Measurements from ENCODE around the gene OR5AL1. TPM values are rescaled to one million over a fixed set of nuclear protein-coding genes. Genes with fewer than 3 reads are reported as not detected.
"Not testable (repeated sequence)": the region's sequence is repeated elsewhere in the genome, so short reads cannot be mapped to it uniquely, and the experiment has no call there.

The OR5AL1 gene
- total RNA-seq (2014; rRNA removed; shearing (Covaris generic)), result not detected in 2 replicates

DNA sequence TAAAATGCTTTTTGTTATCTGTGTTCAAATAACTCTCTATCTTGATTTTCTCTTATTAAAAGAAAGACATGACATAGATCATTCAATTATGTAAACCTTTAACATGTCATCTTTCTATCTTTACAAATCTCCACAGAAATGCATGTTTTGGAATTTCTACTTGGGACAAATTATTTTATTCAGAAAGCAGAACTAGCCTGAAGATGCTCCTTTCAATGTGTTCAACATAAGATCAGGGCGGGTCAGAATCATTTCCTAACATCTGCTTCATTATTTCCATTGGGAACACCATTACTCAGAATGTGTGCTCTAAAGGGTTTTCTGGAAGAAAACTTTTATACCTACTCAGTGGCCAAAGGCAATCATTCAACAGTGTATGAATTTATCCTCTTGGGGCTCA is at the start of gene OR5AL1:
OR5AL1 (plus strand) TSS at position 301 of the 400 bp plus-strand sequence.
- H3K4me1 ChIP-seq (replicated peaks), result no peaks in the 10 kb centered on the region
- DNase-seq (ENCODE audit: low read depth in 1 of 2, low spot score in 2 of 2), result no peak
- no peak within 1 kb of the TSS for H3K27ac ChIP-seq
- no peaks in the 10 kb centered on the region for H3K9me3 ChIP-seq (replicated peaks)
- H3K27me3 ChIP-seq (replicated peaks), result no peaks in the 10 kb centered on the region
- no peak within 1 kb of the TSS for H3K4me3 ChIP-seq
- no peaks in the 10 kb centered on the region for H3K36me3 ChIP-seq

DNA sequence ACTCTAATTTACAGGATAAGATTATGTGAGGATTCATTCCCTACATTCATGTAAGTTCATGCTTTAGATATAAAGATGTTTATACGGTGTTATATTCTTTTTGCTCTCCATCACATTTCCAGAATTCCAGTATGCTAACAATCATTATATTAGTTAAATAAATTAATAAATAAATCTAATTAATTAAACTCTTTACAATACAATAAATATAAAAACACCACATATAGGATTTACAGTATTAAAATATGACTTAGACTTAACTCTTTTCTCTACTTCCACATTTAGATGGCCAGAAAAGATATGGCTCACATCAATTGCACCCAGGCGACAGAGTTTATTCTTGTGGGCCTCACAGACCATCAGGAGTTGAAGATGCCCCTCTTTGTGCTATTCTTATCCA is 37.2 kb upstream of the OR5AL1 start, which contains the start of gene OR8U1:
OR8U1 (plus strand) TSS at position 301 of the 400 bp plus-strand sequence; CDS start at position 301, 0 bp downstream.
- no peak within 1 kb of the TSS for H3K4me3 ChIP-seq
- no peak within 1 kb of the TSS for H3K27ac ChIP-seq
- no peaks in the 10 kb centered on the region for H3K27me3 ChIP-seq (replicated peaks)
- no peak for DNase-seq (ENCODE audit: low read depth in 1 of 2, low spot score in 2 of 2)
- H3K36me3 ChIP-seq, result no peaks in the 10 kb centered on the region
- no peaks in the 10 kb centered on the region for H3K4me1 ChIP-seq (replicated peaks)
- no peaks in the 10 kb centered on the region for H3K9me3 ChIP-seq (replicated peaks)

DNA sequence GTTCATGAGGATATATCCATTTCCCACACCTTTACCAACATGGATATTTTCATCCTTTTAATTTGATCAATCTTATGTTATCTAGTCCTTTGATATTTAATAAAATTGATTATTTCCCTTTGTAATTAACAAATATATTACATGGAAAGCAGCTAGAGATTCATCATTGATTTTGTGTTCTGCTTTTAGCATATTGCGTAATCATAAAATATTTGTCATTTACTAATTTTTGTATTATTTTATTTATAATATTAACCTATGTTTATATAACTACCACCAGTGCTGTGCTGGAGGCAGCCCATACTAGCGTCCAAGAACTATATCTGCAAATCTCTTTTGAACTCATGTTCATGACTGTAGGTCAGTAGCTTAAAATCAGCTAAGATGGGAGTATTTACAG is 32.4 kb upstream of the OR5AL1 start:
- no peaks in the 10 kb centered on the region for H3K9me3 ChIP-seq (replicated peaks)
- no peak overlapping the region for H3K27ac ChIP-seq
- no peak overlapping the region for H3K4me3 ChIP-seq
- no peaks in the 10 kb centered on the region for H3K36me3 ChIP-seq
- H3K27me3 ChIP-seq (replicated peaks), result no peaks in the 10 kb centered on the region
- DNase-seq (ENCODE audit: low read depth in 1 of 2, low spot score in 2 of 2), result no peak
- no peaks in the 10 kb centered on the region for H3K4me1 ChIP-seq (replicated peaks)

DNA sequence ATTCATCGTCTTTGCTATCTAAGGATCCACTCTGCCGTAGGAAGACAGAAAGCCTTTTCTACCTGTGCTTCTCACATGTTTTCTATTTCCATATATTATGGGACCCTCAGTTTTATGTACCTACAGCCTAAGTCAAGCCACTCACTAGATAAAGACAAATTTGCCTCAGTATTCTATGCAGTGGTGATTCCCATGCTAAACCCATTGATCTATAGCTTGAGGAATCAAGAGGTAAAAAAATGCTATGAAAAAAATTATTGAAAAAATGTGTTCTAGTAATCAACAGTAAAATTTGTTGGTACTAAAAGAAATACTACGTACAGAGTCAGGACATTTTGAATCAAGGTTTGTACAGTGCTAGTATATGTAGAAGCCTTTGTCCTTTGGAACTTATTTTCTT is 18.1 kb upstream of the OR5AL1 start:
- Histone ChIP-seq H3K4me1 (replicated peaks) (no peaks in the 10 kb centered on the region), H3K36me3 (no peaks in the 10 kb centered on the region), H3K4me3 (no peak overlapping the region), H3K27ac (no peak overlapping the region), H3K27me3 (replicated peaks) (no peaks in the 10 kb centered on the region), H3K9me3 (replicated peaks) (no peaks in the 10 kb centered on the region)
- DNase-seq (ENCODE audit: low read depth in 1 of 2, low spot score in 2 of 2), result no peak

DNA sequence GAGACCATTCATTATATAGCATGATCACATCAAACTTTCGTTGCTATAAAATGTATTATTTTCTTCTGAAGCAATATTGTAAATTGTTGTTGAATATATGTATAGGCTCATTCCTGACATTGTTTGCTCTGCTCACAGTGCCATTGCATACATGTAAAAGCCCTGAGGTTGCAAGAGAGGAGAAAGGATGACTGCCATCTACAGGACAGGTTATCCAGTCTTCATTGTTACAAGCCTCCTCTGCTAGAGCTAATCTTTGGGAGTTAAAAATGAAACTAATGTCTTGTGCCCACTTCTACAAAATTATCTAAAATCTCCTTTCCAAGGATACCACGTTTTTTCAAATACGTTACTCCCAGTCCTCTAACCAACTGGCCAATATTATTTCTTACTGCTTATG is 16.4 kb upstream of the OR5AL1 start:
- Histone ChIP-seq H3K4me3 (no peak overlapping the region), H3K36me3 (no peaks in the 10 kb centered on the region), H3K27me3 (replicated peaks) (no peaks in the 10 kb centered on the region), H3K9me3 (replicated peaks) (no peaks in the 10 kb centered on the region), H3K27ac (no peak overlapping the region), H3K4me1 (replicated peaks) (no peaks in the 10 kb centered on the region)
- DNase-seq (ENCODE audit: low read depth in 1 of 2, low spot score in 2 of 2), result no peak

DNA sequence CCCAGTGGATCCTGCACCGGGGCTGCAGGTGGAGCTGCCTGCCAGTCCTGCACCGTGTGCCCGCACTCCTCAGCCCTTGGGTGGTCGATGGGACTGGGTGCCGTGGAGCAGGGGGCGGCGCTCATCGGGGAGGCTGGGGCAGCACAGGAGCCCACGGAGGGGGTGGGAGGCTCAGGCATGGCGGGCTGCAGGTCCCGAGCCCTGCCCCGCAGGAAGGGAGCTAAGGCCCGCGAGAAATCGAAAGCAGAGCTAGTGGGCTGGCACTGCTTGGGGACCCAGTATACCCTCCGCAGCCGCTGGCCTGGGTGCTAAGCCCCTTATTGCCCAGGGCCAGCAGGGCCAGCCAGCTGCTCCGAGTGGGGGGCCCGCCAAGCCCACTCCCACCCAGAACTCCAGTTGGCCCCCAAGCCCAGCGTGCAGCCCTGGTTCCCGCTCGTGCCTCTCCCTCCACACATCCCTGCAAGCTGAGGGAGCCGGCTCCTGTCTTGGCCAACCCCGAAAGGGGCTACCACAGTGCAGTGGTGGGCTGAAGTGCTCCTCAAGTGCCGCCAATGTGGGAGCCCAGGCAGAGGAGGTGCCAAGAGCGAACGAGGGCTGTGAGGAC is 10.5 kb upstream of the OR5AL1 start:
- not testable (repeated sequence) for DNase-seq (ENCODE audit: low read depth in 1 of 2, low spot score in 2 of 2); H3K27me3 ChIP-seq (replicated peaks); H3K36me3 ChIP-seq; H3K9me3 ChIP-seq (replicated peaks); H3K4me1 ChIP-seq (replicated peaks); H3K27ac ChIP-seq; H3K4me3 ChIP-seq

DNA sequence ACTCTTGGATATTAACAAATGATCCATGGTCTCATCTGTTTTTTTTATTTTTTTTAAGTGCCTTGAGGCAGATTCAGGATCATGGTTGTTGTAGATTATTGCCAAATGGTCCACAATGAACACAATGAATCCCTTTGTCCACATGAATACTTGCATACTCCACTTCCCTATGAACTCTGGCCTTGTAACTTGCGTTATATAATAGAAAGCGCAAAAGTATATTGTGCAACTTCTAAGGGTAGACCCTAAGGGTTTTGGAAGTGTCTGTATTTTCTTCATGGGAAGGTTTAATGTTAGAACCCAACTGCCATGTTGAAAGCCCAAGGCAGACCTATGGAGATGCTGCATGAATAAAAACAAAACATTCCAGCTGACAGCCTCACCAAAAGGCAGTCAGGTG is 8.1 kb upstream of the OR5AL1 start:
- H3K4me3 ChIP-seq, result no peak overlapping the region
- no peak for DNase-seq (ENCODE audit: low read depth in 1 of 2, low spot score in 2 of 2)
- no peaks in the 10 kb centered on the region for H3K4me1 ChIP-seq (replicated peaks)
- no peaks in the 10 kb centered on the region for H3K27me3 ChIP-seq (replicated peaks)
- no peaks in the 10 kb centered on the region for H3K9me3 ChIP-seq (replicated peaks)
- H3K27ac ChIP-seq, result no peak overlapping the region
- no peaks in the 10 kb centered on the region for H3K36me3 ChIP-seq

DNA sequence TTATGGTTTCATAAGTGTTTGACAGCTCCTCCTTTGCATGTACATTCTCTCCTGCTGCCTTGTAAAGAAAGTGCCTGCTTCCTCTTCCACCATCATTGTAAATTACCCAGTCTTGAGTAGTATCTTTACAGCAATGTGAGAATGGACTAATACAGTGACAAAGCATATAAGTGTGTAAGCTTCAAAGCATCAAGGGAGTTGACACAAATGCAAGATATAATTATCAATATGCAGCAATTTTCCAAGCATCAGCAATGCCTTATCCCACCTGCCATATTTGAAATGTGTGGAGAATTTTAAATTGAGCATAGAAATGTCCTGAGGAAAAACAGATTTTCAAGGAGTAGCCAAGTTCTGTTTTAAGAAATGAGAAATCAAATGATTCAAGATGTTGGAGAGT is 1.7 kb upstream of the OR5AL1 start:
- Histone ChIP-seq H3K27me3 (replicated peaks) (no peaks in the 10 kb centered on the region), H3K9me3 (replicated peaks) (no peaks in the 10 kb centered on the region), H3K27ac (no peak overlapping the region), H3K4me1 (replicated peaks) (no peaks in the 10 kb centered on the region), H3K36me3 (no peaks in the 10 kb centered on the region), H3K4me3 (no peak overlapping the region)
- DNase-seq (ENCODE audit: low read depth in 1 of 2, low spot score in 2 of 2), result no peak

DNA sequence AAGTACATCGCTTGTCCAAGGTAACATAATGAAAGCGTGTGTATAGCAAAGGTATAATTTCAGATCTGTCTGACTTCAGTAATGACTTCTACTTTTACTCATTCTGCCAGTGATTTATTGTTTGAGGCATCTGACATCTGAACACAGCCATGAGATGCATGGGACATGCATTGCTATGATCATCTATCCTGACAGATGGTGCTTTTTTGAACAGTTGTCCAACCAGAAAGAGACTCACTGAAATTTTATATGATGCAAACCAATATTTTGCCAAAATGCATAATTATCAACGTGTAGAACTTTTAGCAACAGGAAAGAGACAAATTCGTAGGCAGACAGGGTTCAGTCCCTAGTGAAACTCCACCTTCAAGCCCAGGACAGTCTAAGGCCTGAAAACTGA is 41.0 kb downstream of the OR5AL1 start:
- H3K27me3 ChIP-seq (replicated peaks), result no peaks in the 10 kb centered on the region
- H3K9me3 ChIP-seq (replicated peaks), result no peaks in the 10 kb centered on the region
- DNase-seq (ENCODE audit: low read depth in 1 of 2, low spot score in 2 of 2), result no peak
- no peaks in the 10 kb centered on the region for H3K4me1 ChIP-seq (replicated peaks)
- no peaks in the 10 kb centered on the region for H3K36me3 ChIP-seq
- no peak overlapping the region for H3K4me3 ChIP-seq
- no peak overlapping the region for H3K27ac ChIP-seq

DNA sequence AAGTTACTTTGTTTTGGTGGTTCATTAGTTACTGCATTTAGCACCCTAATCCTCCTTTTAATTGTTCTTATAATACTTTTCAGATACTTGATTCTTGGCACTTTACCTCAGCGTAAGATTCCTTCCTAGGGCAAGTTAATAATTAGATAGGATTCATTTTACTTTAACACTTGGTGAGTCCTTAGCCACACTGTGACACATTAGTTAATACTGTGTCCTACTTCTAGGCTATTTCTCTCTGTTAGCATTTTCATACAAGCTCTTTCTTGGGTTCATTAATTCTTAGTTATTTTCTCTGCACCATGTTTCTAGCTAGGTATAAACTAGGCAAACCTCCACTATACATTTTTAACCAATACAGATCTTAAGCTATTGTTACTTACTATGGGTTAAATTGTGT is 44.6 kb downstream of the OR5AL1 start:
- Histone ChIP-seq H3K4me1 (replicated peaks) (no peaks in the 10 kb centered on the region), H3K27ac (no peak overlapping the region), H3K36me3 (no peaks in the 10 kb centered on the region), H3K4me3 (no peak overlapping the region), H3K27me3 (replicated peaks) (no peaks in the 10 kb centered on the region), H3K9me3 (replicated peaks) (no peaks in the 10 kb centered on the region)
- no peak for DNase-seq (ENCODE audit: low read depth in 1 of 2, low spot score in 2 of 2)

Other genes with a start within 250 kb of the OR5AL1 start
- gene OR5J2, start 236.1 kb upstream of the OR5AL1 start, total RNA-seq (2014; rRNA removed; shearing (Covaris generic)), result not detected in 2 replicates
- not detected in 2 replicates for gene OR5T2, start 178.4 kb upstream of the OR5AL1 start, total RNA-seq (2014; rRNA removed; shearing (Covaris generic))
- not detected in 2 replicates for gene OR5T3, start 160.4 kb upstream of the OR5AL1 start, total RNA-seq (2014; rRNA removed; shearing (Covaris generic))
- gene OR5T1, start 138.5 kb upstream of the OR5AL1 start, total RNA-seq (2014; rRNA removed; shearing (Covaris generic)), result not detected in 2 replicates
- not detected in 2 replicates for gene OR8H1, start 120.4 kb upstream of the OR5AL1 start, total RNA-seq (2014; rRNA removed; shearing (Covaris generic))
- not detected in 2 replicates for gene OR8K3, start 97.6 kb upstream of the OR5AL1 start, total RNA-seq (2014; rRNA removed; shearing (Covaris generic))
- gene OR8K1, start 66.7 kb upstream of the OR5AL1 start, total RNA-seq (2014; rRNA removed; shearing (Covaris generic)), result not detected in 2 replicates
- gene OR8J1, start 58.4 kb upstream of the OR5AL1 start, total RNA-seq (2014; rRNA removed; shearing (Covaris generic)), result not detected in 2 replicates
- gene OR8U1, start 37.1 kb upstream of the OR5AL1 start, total RNA-seq (2014; rRNA removed; shearing (Covaris generic)), result not detected in 2 replicates
- not detected in 2 replicates for gene OR5M3, start 60.7 kb downstream of the OR5AL1 start, total RNA-seq (2014; rRNA removed; shearing (Covaris generic))
- not detected in 2 replicates for gene OR5M8, start 78.7 kb downstream of the OR5AL1 start, total RNA-seq (2014; rRNA removed; shearing (Covaris generic))
- gene OR5M11, start 130.6 kb downstream of the OR5AL1 start, total RNA-seq (2014; rRNA removed; shearing (Covaris generic)), result not detected in 2 replicates
- not detected in 2 replicates for gene OR5M10, start 165.0 kb downstream of the OR5AL1 start, total RNA-seq (2014; rRNA removed; shearing (Covaris generic))
- gene OR5M1, start 202.2 kb downstream of the OR5AL1 start, total RNA-seq (2014; rRNA removed; shearing (Covaris generic)), result not detected in 2 replicates
- gene OR5AP2, start 229.7 kb downstream of the OR5AL1 start, total RNA-seq (2014; rRNA removed; shearing (Covaris generic)), result not detected in 2 replicates